CD4-positive, alpha-beta T cell (primary cell): ENCODE results near the gene OSBPL5. TPM values are rescaled to one million over a fixed set of nuclear protein-coding genes. Genes with fewer than 3 reads are reported as not detected.

Experiments
- ATAC-seq: fragments of 200-7000 bp; cut with Tn5 transposase; one replicate; pipeline ENCODE4 v1.10.0; 2022; ENCODE audit warnings: mild to moderate bottlenecking; ENCODE audit not compliant: poor library complexity
- CTCF ChIA-PET: fragments of 350-600 bp; sonication (Branson Sonifier 250); formaldehyde crosslinking; loops from one replicate; lab custom pipeline; 2021; ENCODE audit warnings: antibody characterized with exemption, inconsistent platforms; lab: Charles Lee
- POLR2A ChIA-PET: fragments of 350-600 bp; sonication (Branson Sonifier 250); formaldehyde crosslinking; loops from one replicate; lab custom pipeline; 2021; ENCODE audit warnings: antibody characterized with exemption, inconsistent platforms; lab: Charles Lee
- DNase-seq, 14 experiments: peaks; one replicate each; pipeline ENCODE4 v3.0.0-alpha.2; 2013 to 2020; ENCODE audit warnings: mixed read lengths in 2 of 14
- H3K27ac ChIP-seq, 2 donors: one replicate each; pipeline versions ENCODE4 v1.5.1 to v1.7.0; 2013; ENCODE audit warnings: low read length in 2 of 2, low read depth in 1 of 2, mild to moderate bottlenecking in 1 of 2
- H3K27me3 ChIP-seq, 2 experiments: 1 replicate in 1 of 2; 2 replicates in 1 of 2; pipeline versions ENCODE4 v1.6.1 to v1.7.0; 2013; ENCODE audit warnings: low read length in 2 of 2, control low read depth in 1 of 2, mild to moderate bottlenecking in 1 of 2, moderate library complexity in 1 of 2; ENCODE audit not compliant: insufficient read depth in 2 of 2, control insufficient read depth in 1 of 2
- H3K36me3 ChIP-seq: one replicate; pipeline ENCODE4 v1.6.1; 2013; ENCODE audit warnings: low read length, control low read depth; ENCODE audit not compliant: insufficient read depth
- H3K4me1 ChIP-seq: one replicate; pipeline ENCODE4 v1.6.1; 2013; ENCODE audit warnings: low read length, control low read depth; ENCODE audit not compliant: insufficient read depth
- H3K4me3 ChIP-seq: one replicate; pipeline ENCODE4 v1.5.1; 2013; ENCODE audit warnings: mild to moderate bottlenecking, low read length, moderate library complexity
- H3K9me3 ChIP-seq, 2 experiments: 1 replicate in 1 of 2; 2 replicates in 1 of 2; pipeline versions ENCODE4 v1.6.1 to v1.7.0; 2013; ENCODE audit warnings: low read length in 2 of 2, mild to moderate bottlenecking in 2 of 2, control low read depth in 1 of 2, moderate library complexity in 1 of 2; ENCODE audit not compliant: control insufficient read depth in 1 of 2, insufficient read depth in 1 of 2
- H3K27ac Mint-ChIP-seq: one replicate; pipeline ENCODE4 v1.8.0; 2020; ENCODE audit warnings: mixed read lengths
- H3K27me3 Mint-ChIP-seq: one replicate; pipeline ENCODE4 v1.8.0; 2021; ENCODE audit warnings: mixed read lengths
- H3K36me3 Mint-ChIP-seq: one replicate; pipeline ENCODE4 v1.8.0; 2021; ENCODE audit warnings: low read depth, mixed read lengths
- H3K4me1 Mint-ChIP-seq: one replicate; pipeline ENCODE4 v1.8.0; 2021; ENCODE audit warnings: low read depth, mixed read lengths
- H3K4me3 Mint-ChIP-seq: one replicate; pipeline ENCODE4 v1.8.0; 2020; ENCODE audit warnings: mild to moderate bottlenecking, mixed read lengths
- H3K9me3 Mint-ChIP-seq: one replicate; pipeline ENCODE4 v1.8.0; 2020; ENCODE audit warnings: mixed read lengths
- CTCF ChIP-seq: fragments of 200-600 bp; IDR thresholded peaks from one replicate; pipeline ENCODE4 v1.8.0; 2022; ENCODE audit warnings: antibody characterized with exemption, mild to moderate bottlenecking
- intact Hi-C, 2 experiments: fragments of 100-400 bp; cut with DNase I in 1 of 2; cut with micrococcal nuclease in 1 of 2; formaldehyde crosslinking; loops; one replicate each; pipeline versions ENCODE4 v1.15.1 to v1.9.0; 2023 to 2025; cut with DNase I, micrococcal nuclease
- total RNA-seq, 174 experiments: library from RNA in 2 of 174; stranded (reverse) in 2 of 174; gene quantifications; one replicate each; pipeline ENCODE4 v1.2.3 and lab custom pipeline; 2021 to 2026

OSBPL5 gene
- total RNA-seq, 2 experiments from 2014 or later = 6.7 to 9.1 TPM

GRCh38 chr11:3136546-3137455, 28.3 kb downstream of the OSBPL5 start:
- no peak overlapping the region for H3K4me3 Mint-ChIP-seq
- H3K27me3 Mint-ChIP-seq = no peaks in the 10 kb centered on the region
- H3K9me3 Mint-ChIP-seq = no peaks in the 10 kb centered on the region
- DNase-seq = peak in 2 of 14 experiments; percentile 2 to 56
- intact Hi-C loops = no loop called here
- Histone ChIP-seq H3K36me3 (no peaks in the 10 kb centered on the region), H3K4me3 (no peak overlapping the region), H3K4me1 (peaks cover 14% of the 10 kb centered on the region), H3K27ac (no peak overlapping the region), H3K27me3 (no peaks in the 10 kb centered on the region), H3K9me3 (peaks cover 0 to 9% of the 10 kb centered on the region in 2 experiments)
- no peak for TF ChIP-seq CTCF
- ChIA-PET POLR2A (no interaction called here), CTCF (no interaction called here)
- H3K4me1 Mint-ChIP-seq = no peaks in the 10 kb centered on the region
- no peak overlapping the region for H3K27ac Mint-ChIP-seq
- peak; percentile 17 for ATAC-seq
- H3K36me3 Mint-ChIP-seq = no peaks in the 10 kb centered on the region

GRCh38 chr11:3135481-3136440, 29.3 kb downstream of the OSBPL5 start:
- no peaks in the 10 kb centered on the region for H3K4me1 Mint-ChIP-seq
- Histone ChIP-seq H3K27me3 (no peaks in the 10 kb centered on the region), H3K4me1 (peaks cover 14% of the 10 kb centered on the region), H3K4me3 (no peak overlapping the region), H3K36me3 (no peaks in the 10 kb centered on the region), H3K9me3 (peaks cover 0 to 9% of the 10 kb centered on the region in 2 experiments), H3K27ac (no peak overlapping the region)
- no peak overlapping the region for H3K4me3 Mint-ChIP-seq
- no peaks in the 10 kb centered on the region for H3K9me3 Mint-ChIP-seq
- no peak for TF ChIP-seq CTCF
- peak in 2 of 14 experiments; percentile 5 to 57 for DNase-seq
- ChIA-PET POLR2A (no interaction called here), CTCF (no interaction called here)
- intact Hi-C loops = no loop called here
- no peak for ATAC-seq
- no peaks in the 10 kb centered on the region for H3K27me3 Mint-ChIP-seq
- H3K27ac Mint-ChIP-seq = no peak overlapping the region
- no peaks in the 10 kb centered on the region for H3K36me3 Mint-ChIP-seq

GRCh38 chr11:3134651-3135480, 30.2 kb downstream of the OSBPL5 start:
- H3K4me1 Mint-ChIP-seq = no peaks in the 10 kb centered on the region
- no peak overlapping the region for H3K4me3 Mint-ChIP-seq
- H3K27me3 Mint-ChIP-seq = no peaks in the 10 kb centered on the region

More at GRCh38 chr11:3134651-3135480, 30.2 kb downstream of the OSBPL5 start:
- POLR2A ChIA-PET = no interaction called here
- Histone ChIP-seq H3K27ac (no peak overlapping the region), H3K36me3 (no peaks in the 10 kb centered on the region), H3K4me3 (no peak overlapping the region), H3K9me3 (peaks cover 0 to 2% of the 10 kb centered on the region in 2 experiments), H3K27me3 (no peaks in the 10 kb centered on the region), H3K4me1 (peaks cover 14% of the 10 kb centered on the region)
- Mint-ChIP-seq H3K27ac (no peak overlapping the region), H3K36me3 (no peaks in the 10 kb centered on the region), H3K9me3 (no peaks in the 10 kb centered on the region)
- intact Hi-C loops = loop anchor here in 1 of 2 experiments (5.0 kb wide), 1 partner anchor 47 kb away; no protein-coding TSS in a partner anchor
- no peak for TF ChIP-seq CTCF
- CTCF ChIA-PET = no interaction called here
- DNase-seq (peak in 1 of 14 experiments; percentile 2), ATAC-seq (no peak)
